Memory B cell (primary cell): ENCODE measurements around the gene NFKB1.
"Not testable (repeated sequence)": the region's sequence is repeated elsewhere in the genome, so short reads cannot be mapped to it uniquely, and the experiment has no call there.

Experiments
- ATAC-seq: fragments of 150-1000 bp; cut with Tn5 transposase; 2 replicates; pipeline ENCODE4 v1.10.0; 2021; ENCODE audit warnings: low read depth, mild to moderate bottlenecking, moderate library complexity
- DNase-seq, 2 donors: peaks; one replicate each; pipeline ENCODE4 v3.0.0; 2022; ENCODE audit warnings: low spot score in 2 of 2
- H3K27ac Mint-ChIP-seq: one replicate; pipeline ENCODE4 v1.8.0; 2022; ENCODE audit warnings: mild to moderate bottlenecking, moderate library complexity, mixed read lengths
- H3K27me3 Mint-ChIP-seq: one replicate; pipeline ENCODE4 v1.8.0; 2022; ENCODE audit warnings: mixed read lengths
- H3K36me3 Mint-ChIP-seq: one replicate; pipeline ENCODE4 v1.8.0; 2022; ENCODE audit warnings: mild to moderate bottlenecking, mixed read lengths
- H3K4me1 Mint-ChIP-seq: one replicate; pipeline ENCODE4 v1.8.0; 2022; ENCODE audit warnings: mixed read lengths
- H3K4me3 Mint-ChIP-seq: one replicate; pipeline ENCODE4 v1.8.0; 2022; ENCODE audit warnings: mild to moderate bottlenecking, moderate library complexity, mixed read lengths
- H3K9me3 Mint-ChIP-seq: one replicate; pipeline ENCODE4 v1.8.0; 2022; ENCODE audit warnings: mixed read lengths

Gene NFKB1

DNA sequence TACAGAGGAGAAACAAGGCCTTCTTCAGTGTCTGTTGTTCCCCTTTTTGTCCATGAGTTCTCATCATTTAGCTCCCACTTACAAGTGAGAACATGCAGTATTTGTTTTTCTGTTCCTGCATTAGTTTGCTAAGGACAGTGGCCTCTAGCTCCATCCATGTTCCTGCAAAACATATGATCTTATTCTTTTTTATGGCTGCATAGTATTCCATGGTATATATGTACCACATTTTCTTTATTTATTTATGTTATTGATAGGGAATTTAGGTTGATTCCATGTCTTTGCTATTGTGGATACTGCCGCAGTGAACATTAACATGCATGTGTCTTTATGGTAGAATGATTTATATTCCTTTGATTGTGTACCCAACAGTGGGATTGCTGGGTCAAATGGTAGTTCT, 69.1 kb downstream of the NFKB1 start:
- H3K4me3 Mint-ChIP-seq, H3K27ac Mint-ChIP-seq, ATAC-seq, H3K9me3 Mint-ChIP-seq, H3K27me3 Mint-ChIP-seq, DNase-seq: not testable (repeated sequence)
- Mint-ChIP-seq H3K36me3 (peaks cover 27% of the 10 kb centered on the region), H3K4me1 (peaks cover 10% of the 10 kb centered on the region)

DNA sequence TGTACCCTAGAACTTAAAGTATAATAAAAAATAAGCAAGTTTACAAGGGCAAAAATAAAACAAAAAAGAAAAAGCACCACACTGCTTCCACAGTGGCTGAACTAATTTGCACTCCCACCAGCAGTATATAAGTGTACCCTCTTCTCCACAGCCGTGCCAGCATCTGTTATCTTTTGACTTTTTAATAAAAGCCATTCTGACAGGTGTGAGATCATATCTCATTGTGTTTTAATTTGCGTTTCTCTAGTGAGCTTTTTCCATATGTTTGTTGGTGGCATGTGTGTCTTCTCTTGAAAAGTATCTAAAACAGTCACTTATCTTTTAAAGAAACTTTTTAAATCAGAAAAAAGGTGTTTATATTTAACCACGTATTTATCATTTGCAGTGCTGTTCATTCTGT, 71.3 kb downstream of the NFKB1 start:
- Mint-ChIP-seq H3K4me1 (peaks cover 15% of the 10 kb centered on the region), H3K4me3 (no peak overlapping the region), H3K27me3 (no peaks in the 10 kb centered on the region), H3K9me3 (no peaks in the 10 kb centered on the region), H3K27ac (no peak overlapping the region), H3K36me3 (peaks cover 33% of the 10 kb centered on the region)
- no peak for ATAC-seq
- DNase-seq, result no peak

DNA sequence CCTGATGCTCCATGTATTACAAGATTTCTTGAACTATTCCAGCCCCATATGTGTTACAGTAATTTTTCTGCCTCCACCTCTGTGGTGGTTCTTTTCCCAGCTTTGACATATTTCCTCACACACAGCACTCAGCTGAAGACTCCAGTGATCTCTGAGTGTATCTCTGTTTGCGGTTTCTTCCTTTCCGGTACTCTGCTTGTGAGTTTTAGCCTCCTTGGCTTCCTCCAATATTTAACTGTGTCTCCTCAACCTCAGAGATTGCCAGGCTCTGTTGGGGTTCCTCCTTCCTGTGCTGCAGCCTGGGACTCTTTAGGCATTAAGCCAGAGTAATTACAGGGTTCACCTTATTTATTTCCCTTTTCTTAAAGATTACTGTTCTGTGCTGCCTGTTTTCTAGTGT, 73.2 kb downstream of the NFKB1 start:
- Mint-ChIP-seq H3K27me3 (no peaks in the 10 kb centered on the region), H3K4me1 (peaks cover 20% of the 10 kb centered on the region), H3K9me3 (no peaks in the 10 kb centered on the region), H3K27ac (no peak overlapping the region), H3K4me3 (no peak overlapping the region), H3K36me3 (peaks cover 37% of the 10 kb centered on the region)
- ATAC-seq, result no peak
- DNase-seq, result no peak

DNA sequence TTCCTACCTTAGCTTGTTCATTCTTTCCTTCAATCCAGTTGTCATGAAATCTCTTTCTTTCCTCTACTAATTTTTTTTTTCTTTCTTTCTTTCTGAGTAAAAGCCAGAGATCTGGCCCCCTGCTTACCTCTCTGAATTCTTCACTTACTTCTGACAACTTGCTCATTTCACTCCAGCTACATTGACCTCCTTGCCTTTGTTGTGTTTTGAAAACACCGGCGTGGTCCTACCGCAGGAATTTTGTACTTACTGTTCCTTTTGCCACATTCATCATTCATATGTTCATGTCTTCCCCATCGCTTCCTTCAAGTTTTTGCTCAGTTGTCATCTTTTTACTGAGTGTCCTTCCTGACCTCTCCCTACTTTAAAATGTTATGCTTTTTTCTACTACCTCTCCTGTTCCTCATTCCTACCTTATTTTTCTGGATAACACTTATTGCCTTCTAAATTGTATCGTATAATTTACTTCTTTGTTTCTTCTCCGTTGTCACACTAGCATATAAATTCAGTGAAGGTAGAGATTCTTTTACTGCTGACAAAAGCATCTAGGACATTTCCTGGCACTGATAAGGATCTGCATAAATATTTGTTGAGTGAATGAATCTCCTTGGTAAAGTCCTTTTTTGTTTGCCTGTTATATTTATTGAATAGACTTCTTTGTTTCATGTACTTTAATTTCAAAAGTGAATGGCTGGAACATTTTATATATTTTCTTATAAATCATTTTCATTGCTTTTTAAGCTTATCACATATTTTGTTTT, 74.4 kb downstream of the NFKB1 start:
- DNase-seq (no peak), ATAC-seq (no peak)
- peak overlapping the region; percentile 43 for H3K27ac Mint-ChIP-seq
- no peaks in the 10 kb centered on the region for H3K9me3 Mint-ChIP-seq
- no peak overlapping the region for H3K4me3 Mint-ChIP-seq
- H3K36me3 Mint-ChIP-seq, result peaks cover 34% of the 10 kb centered on the region
- H3K4me1 Mint-ChIP-seq, result peaks cover 20% of the 10 kb centered on the region
- H3K27me3 Mint-ChIP-seq, result no peaks in the 10 kb centered on the region

DNA sequence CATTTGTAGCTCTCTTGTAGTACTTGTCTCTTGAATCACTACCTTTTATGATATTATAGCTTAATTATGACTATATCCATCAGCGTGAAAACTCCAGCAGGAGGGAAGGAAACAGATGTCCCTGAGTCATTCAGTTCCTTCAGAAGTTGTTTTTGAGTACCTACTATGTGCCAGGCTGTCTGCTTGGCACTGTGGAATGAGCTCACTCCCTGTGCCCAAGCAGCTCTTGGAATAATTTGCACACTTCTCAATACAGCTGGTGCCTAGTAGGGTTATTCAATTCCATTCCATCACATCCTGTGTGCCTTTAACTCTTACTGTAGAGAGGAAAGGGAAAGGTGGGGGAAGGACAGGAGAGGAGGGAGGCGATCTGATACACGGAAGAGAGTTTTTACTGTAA, 77.1 kb downstream of the NFKB1 start:
- no peak overlapping the region for H3K27ac Mint-ChIP-seq
- peaks cover 38% of the 10 kb centered on the region for H3K36me3 Mint-ChIP-seq
- ATAC-seq (no peak), DNase-seq (no peak)
- peaks cover 19% of the 10 kb centered on the region for H3K4me1 Mint-ChIP-seq
- no peaks in the 10 kb centered on the region for H3K27me3 Mint-ChIP-seq
- H3K4me3 Mint-ChIP-seq, result no peak overlapping the region
- H3K9me3 Mint-ChIP-seq, result no peaks in the 10 kb centered on the region

DNA sequence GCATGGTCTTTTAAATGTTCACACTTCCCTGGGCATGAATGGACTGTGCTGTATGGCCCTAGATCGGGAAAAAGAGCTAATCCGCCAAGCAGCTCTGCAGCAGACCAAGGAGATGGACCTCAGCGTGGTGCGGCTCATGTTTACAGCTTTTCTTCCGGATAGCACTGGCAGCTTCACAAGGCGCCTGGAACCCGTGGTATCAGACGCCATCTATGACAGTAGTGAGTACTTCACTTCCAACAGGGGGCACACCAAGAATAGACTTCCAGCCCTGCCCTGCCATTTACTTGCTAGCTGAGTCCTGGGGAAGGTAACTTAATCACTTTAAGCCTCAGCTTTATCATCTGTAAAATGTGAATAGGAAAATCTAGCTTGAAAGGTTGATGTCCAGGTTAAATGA, 77.7 kb downstream of the NFKB1 start:
- no peak overlapping the region for H3K27ac Mint-ChIP-seq
- H3K9me3 Mint-ChIP-seq, result no peaks in the 10 kb centered on the region
- H3K4me1 Mint-ChIP-seq, result peaks cover 14% of the 10 kb centered on the region
- peaks cover 36% of the 10 kb centered on the region for H3K36me3 Mint-ChIP-seq
- no peaks in the 10 kb centered on the region for H3K27me3 Mint-ChIP-seq
- H3K4me3 Mint-ChIP-seq, result no peak overlapping the region
- no peak for ATAC-seq
- DNase-seq, result no peak

DNA sequence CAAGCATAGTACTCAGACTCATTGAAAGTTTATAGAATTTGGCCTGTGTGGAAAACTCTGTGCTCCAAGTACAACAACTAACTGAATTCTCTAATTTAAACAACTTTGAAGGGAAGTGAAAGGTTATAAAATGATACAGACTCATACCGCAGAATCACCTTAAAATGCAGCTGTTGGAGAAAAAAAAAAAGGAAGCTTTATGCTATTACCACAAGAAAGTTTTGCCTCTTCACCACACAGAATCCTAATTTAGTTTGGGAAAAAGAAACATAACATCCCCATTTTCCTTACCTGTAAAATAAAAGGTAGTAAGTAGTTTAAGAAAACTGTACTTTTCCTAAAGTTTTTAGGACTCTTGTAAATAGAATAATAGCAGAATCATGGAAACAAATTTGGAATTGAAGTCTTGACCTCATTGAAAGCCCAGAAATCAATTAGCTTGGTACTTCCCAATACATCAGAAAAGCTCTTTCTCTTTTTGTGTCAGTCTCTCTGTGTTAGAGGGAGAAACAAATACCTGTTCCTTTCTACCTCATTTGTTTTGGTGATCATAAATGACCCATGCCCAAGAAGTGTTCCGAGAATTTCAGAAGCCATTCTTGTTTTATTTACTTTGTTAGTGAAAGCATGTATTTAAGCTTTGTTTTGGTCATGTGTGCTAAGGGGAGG, 78.8 kb downstream of the NFKB1 start:
- Mint-ChIP-seq H3K4me3 (no peak overlapping the region), H3K27me3 (no peaks in the 10 kb centered on the region), H3K36me3 (peaks cover 40% of the 10 kb centered on the region), H3K9me3 (no peaks in the 10 kb centered on the region), H3K27ac (no peak overlapping the region), H3K4me1 (peaks cover 14% of the 10 kb centered on the region)
- DNase-seq (no peak), ATAC-seq (no peak)

DNA sequence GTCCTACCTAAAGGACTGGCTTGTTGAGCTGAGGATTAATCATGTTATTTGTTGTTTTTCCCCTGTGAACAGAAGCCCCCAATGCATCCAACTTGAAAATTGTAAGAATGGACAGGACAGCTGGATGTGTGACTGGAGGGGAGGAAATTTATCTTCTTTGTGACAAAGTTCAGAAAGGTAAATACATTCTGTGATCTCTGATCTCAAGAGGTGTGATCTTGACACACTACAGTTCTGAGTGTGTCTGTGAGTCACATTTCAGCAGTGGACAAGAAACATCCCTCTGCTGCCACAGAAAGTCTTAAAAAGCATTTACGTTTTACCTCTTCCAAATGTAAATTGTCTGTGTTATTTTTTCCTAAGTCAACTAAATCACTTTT, 79.3 kb downstream of the NFKB1 start:
- ATAC-seq (no peak), DNase-seq (no peak)
- no peak overlapping the region for H3K4me3 Mint-ChIP-seq
- no peaks in the 10 kb centered on the region for H3K27me3 Mint-ChIP-seq
- H3K9me3 Mint-ChIP-seq, result no peaks in the 10 kb centered on the region
- H3K4me1 Mint-ChIP-seq, result peaks cover 10% of the 10 kb centered on the region
- peaks cover 38% of the 10 kb centered on the region for H3K36me3 Mint-ChIP-seq
- no peak overlapping the region for H3K27ac Mint-ChIP-seq

DNA sequence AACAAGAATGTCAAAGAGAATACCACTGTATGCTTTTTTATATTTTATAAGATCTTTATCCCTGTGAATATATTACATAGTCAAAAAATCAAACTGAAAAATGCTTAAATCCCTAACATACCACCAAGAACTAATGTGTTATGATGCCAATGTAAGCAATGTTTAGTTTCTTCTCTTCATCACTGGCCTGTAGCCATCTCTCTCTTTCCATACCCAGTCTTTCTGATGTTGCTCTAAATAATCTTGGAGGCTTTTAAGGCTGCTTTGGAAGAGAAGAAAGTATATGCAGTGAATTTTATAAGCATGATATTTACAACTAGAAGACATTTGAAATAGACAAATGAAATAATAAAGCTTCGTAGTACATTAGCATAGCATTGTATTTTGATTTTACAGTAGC, 82.9 kb downstream of the NFKB1 start:
- peak overlapping the region; percentile 45 for H3K27ac Mint-ChIP-seq
- no peak overlapping the region for H3K4me3 Mint-ChIP-seq
- no peaks in the 10 kb centered on the region for H3K27me3 Mint-ChIP-seq
- peaks cover 35% of the 10 kb centered on the region for H3K36me3 Mint-ChIP-seq
- H3K4me1 Mint-ChIP-seq, result peaks cover 13% of the 10 kb centered on the region
- no peaks in the 10 kb centered on the region for H3K9me3 Mint-ChIP-seq
- ATAC-seq (no peak), DNase-seq (no peak)

DNA sequence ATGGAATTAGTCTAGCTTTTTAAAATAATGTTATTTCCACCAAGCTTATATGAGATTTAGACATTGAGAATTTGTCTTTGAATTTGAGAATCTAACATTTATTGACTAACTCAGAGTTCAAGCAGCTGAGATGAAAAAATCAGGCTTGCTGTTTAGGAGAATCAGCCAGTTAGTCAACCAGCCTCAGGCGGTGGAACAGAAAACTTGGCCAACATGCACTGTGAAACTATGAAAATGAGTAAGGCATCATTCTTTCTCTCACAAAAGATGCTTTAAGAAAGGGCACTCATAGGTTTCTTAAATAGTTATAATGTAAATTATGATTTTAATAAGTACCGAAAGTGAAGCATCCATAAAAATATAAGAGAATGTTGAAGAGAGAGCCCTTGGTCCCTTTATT, 84.2 kb downstream of the NFKB1 start:
- DNase-seq (no peak), ATAC-seq (no peak)
- Mint-ChIP-seq H3K9me3 (no peaks in the 10 kb centered on the region), H3K27ac (peak overlapping the region; percentile 10), H3K4me1 (peaks cover 13% of the 10 kb centered on the region), H3K27me3 (no peaks in the 10 kb centered on the region), H3K4me3 (no peak overlapping the region), H3K36me3 (peaks cover 45% of the 10 kb centered on the region)

DNA sequence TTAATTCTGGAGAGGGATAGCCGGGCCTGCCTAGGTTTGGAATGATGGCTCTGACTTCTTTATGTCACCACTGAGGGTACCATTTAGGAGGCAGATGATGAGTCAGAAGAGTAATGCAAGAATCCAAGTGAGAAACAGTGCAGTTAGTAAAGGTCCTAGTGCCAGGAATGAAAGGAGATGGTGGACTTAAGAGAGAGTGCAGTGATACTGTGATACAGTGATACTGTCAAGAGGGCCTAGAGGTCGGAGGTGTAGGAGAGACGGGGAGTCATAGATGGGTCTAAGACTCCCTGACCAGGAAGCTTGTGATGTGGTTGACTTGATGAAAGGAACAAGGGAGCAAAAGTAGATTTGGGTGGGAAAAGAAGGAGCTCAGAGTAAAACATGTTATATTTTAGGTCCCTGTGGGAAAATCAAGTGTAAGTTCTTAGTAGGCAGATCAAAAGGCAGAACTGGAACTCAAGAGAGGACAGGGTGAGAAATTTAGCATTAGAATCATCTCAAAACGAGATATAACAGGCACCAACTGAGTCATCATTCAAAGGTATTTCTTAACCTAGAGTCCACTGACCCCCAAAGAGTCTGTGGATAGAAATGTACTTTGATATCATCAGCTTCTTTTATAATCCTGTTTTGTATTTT, 85.0 kb downstream of the NFKB1 start:
- ATAC-seq (no peak), DNase-seq (no peak)
- no peak overlapping the region for H3K4me3 Mint-ChIP-seq
- no peaks in the 10 kb centered on the region for H3K27me3 Mint-ChIP-seq
- peak overlapping the region; percentile 10 for H3K27ac Mint-ChIP-seq
- peaks cover 13% of the 10 kb centered on the region for H3K4me1 Mint-ChIP-seq
- no peaks in the 10 kb centered on the region for H3K9me3 Mint-ChIP-seq
- peaks cover 51% of the 10 kb centered on the region for H3K36me3 Mint-ChIP-seq

DNA sequence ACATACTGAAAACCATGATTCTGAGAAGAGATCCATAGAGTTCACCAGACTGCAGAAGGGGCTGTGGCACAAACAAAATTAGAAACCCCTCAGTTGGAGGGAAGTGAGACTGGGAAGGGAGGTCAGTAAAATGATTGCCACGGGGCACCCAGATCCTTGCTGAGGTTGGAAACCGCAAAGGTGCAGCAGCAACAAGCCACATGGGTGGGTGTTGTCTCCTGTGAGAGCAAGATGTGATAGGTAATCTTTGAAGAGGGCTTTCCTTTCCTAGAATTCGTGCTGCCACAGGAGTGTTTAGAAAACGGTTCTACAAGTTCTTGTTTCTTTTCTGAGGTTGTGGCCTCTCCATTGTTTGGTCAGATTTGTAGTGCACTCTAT, 85.5 kb downstream of the NFKB1 start:
- Mint-ChIP-seq H3K27me3 (no peaks in the 10 kb centered on the region), H3K36me3 (peaks cover 52% of the 10 kb centered on the region), H3K9me3 (no peaks in the 10 kb centered on the region), H3K27ac (peak overlapping the region; percentile 10), H3K4me1 (peaks cover 13% of the 10 kb centered on the region), H3K4me3 (no peak overlapping the region)
- ATAC-seq (no peak), DNase-seq (no peak)

DNA sequence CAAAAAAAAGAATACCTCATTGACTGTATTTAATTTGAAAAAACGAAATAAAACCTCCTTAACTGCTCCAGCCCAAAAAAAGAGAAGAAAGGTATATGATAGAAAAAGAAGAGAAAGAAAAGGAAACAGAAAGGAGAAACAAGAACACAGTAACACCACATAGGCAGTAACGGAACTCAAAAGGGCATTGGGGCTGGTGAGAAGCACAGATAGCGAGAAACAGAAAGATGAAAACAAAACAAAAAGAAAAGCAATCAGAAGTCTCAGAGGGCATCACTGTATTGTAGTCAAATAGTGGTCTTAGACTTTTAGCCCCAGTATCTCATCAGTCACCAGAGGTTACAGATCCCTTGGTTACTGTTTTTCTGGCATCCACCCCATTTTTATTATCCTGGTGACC, 88.6 kb downstream of the NFKB1 start:
- Mint-ChIP-seq H3K4me3 (no peak overlapping the region), H3K9me3 (no peaks in the 10 kb centered on the region), H3K27ac (peak overlapping the region; percentile 35), H3K4me1 (peaks cover 23% of the 10 kb centered on the region), H3K27me3 (no peaks in the 10 kb centered on the region), H3K36me3 (peaks cover 57% of the 10 kb centered on the region)
- ATAC-seq (no peak), DNase-seq (no peak)

DNA sequence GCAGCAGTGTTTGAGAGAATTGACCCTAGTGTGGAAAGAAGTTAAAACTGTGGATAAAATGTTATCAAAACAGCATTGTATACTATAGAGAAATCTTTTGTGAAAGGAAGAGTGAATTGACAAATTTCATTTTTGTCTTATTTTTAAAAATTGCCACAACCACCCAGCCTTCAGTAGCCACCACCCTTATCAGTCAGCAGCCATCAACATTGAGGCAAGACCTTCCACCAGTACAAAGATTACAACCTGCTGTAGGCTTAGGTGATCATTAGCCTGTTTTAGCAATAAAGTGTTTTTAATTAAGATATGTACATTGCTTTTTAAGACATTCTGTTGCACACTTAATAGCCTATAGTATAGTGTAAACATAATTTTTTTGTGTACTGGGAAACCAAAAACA, 91.1 kb downstream of the NFKB1 start:
- Mint-ChIP-seq H3K9me3 (no peaks in the 10 kb centered on the region), H3K4me3 (no peak overlapping the region), H3K27me3 (no peaks in the 10 kb centered on the region), H3K4me1 (peaks cover 14% of the 10 kb centered on the region), H3K27ac (peak overlapping the region; percentile 62), H3K36me3 (peaks cover 60% of the 10 kb centered on the region)
- DNase-seq (no peak), ATAC-seq (no peak)
